Memory B cell (primary cell): ENCODE data around the gene TPR.

Experiments used
- ATAC-seq: fragments of 150-1000 bp; cut with Tn5 transposase; 2 replicates; pipeline ENCODE4 v1.10.0; 2021; ENCODE audit warnings: low read depth, mild to moderate bottlenecking, moderate library complexity
- DNase-seq, 2 donors: peaks; one replicate each; pipeline ENCODE4 v3.0.0; 2022; ENCODE audit warnings: low spot score in 2 of 2
- H3K27ac Mint-ChIP-seq: one replicate; pipeline ENCODE4 v1.8.0; 2022; ENCODE audit warnings: mild to moderate bottlenecking, moderate library complexity, mixed read lengths
- H3K27me3 Mint-ChIP-seq: one replicate; pipeline ENCODE4 v1.8.0; 2022; ENCODE audit warnings: mixed read lengths
- H3K36me3 Mint-ChIP-seq: one replicate; pipeline ENCODE4 v1.8.0; 2022; ENCODE audit warnings: mild to moderate bottlenecking, mixed read lengths
- H3K4me1 Mint-ChIP-seq: one replicate; pipeline ENCODE4 v1.8.0; 2022; ENCODE audit warnings: mixed read lengths
- H3K4me3 Mint-ChIP-seq: one replicate; pipeline ENCODE4 v1.8.0; 2022; ENCODE audit warnings: mild to moderate bottlenecking, moderate library complexity, mixed read lengths
- H3K9me3 Mint-ChIP-seq: one replicate; pipeline ENCODE4 v1.8.0; 2022; ENCODE audit warnings: mixed read lengths

Gene TPR

DNA sequence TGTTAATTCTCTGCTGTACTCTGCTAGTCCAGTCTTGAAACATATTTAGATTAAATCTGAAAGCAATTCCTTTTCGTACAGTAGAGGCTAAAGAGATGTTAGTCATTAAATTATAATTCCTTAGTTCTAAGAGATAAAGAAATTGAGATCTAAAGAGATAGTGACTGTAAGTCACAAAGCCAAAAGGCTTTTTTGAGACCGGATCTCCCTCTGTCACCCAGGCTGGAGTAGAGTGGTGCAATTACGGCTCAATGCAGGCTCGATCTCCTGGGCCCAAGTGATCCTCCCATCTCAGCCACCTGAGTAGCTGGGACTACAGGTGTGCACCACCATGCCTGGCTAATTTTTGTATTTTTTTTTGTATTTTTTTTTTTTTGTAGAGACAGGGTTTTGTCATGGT, 64.7 kb downstream of the TPR start:
- no peaks in the 10 kb centered on the region for H3K9me3 Mint-ChIP-seq
- H3K36me3 Mint-ChIP-seq = peaks cover 4% of the 10 kb centered on the region
- H3K27ac Mint-ChIP-seq = no peak overlapping the region
- DNase-seq (no peak), ATAC-seq (no peak)
- H3K27me3 Mint-ChIP-seq = no peaks in the 10 kb centered on the region
- H3K4me3 Mint-ChIP-seq = no peak overlapping the region
- H3K4me1 Mint-ChIP-seq = peaks cover 5% of the 10 kb centered on the region

DNA sequence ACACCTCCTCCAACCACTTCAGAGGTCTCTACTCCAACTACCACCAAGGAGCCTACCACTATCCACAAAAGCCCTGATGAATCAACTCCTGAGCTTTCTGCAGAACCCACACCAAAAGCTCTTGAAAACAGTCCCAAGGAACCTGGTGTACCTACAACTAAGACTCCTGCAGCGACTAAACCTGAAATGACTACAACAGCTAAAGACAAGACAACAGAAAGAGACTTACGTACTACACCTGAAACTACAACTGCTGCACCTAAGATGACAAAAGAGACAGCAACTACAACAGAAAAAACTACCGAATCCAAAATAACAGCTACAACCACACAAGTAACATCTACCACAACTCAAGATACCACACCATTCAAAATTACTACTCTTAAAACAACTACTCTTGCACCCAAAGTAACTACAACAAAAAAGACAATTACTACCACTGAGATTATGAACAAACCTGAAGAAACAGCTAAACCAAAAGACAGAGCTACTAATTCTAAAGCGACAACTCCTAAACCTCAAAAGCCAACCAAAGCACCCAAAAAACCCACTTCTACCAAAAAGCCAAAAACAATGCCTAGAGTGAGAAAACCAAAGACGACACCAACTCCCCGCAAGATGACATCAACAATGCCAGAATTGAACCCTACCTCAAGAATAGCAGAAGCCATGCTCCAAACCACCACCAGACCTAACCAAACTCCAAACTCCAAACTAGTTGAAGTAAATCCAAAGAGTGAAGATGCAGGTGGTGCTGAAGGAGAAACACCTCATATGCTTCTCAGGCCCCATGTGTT, 66.6 kb downstream of the TPR start:
- H3K4me1 Mint-ChIP-seq = peaks cover 5% of the 10 kb centered on the region
- H3K27ac Mint-ChIP-seq = no peak overlapping the region
- H3K36me3 Mint-ChIP-seq = peaks cover 2% of the 10 kb centered on the region
- no peaks in the 10 kb centered on the region for H3K27me3 Mint-ChIP-seq
- no peak for DNase-seq
- H3K4me3 Mint-ChIP-seq = no peak overlapping the region
- H3K9me3 Mint-ChIP-seq = no peaks in the 10 kb centered on the region
- no peak for ATAC-seq

GRCh38 chr1:186307445-186307844, 67.6 kb downstream of the TPR start:
- DNase-seq (no peak), ATAC-seq (no peak)
- Mint-ChIP-seq H3K27ac (no peak overlapping the region), H3K4me1 (peaks cover 5% of the 10 kb centered on the region), H3K4me3 (no peak overlapping the region), H3K27me3 (no peaks in the 10 kb centered on the region), H3K9me3 (no peaks in the 10 kb centered on the region), H3K36me3 (peaks cover 2% of the 10 kb centered on the region)

- H3K4me3 Mint-ChIP-seq = no peak overlapping the region
- H3K4me1 Mint-ChIP-seq = peaks cover 5% of the 10 kb centered on the region
- H3K27me3 Mint-ChIP-seq = no peaks in the 10 kb centered on the region
- ATAC-seq (no peak), DNase-seq (no peak)
- H3K9me3 Mint-ChIP-seq = no peaks in the 10 kb centered on the region
- peaks cover 2% of the 10 kb centered on the region for H3K36me3 Mint-ChIP-seq
- no peak overlapping the region for H3K27ac Mint-ChIP-seq
Measured at GRCh38 chr1:186306533-186306932, 68.5 kb downstream of the TPR start.

DNA sequence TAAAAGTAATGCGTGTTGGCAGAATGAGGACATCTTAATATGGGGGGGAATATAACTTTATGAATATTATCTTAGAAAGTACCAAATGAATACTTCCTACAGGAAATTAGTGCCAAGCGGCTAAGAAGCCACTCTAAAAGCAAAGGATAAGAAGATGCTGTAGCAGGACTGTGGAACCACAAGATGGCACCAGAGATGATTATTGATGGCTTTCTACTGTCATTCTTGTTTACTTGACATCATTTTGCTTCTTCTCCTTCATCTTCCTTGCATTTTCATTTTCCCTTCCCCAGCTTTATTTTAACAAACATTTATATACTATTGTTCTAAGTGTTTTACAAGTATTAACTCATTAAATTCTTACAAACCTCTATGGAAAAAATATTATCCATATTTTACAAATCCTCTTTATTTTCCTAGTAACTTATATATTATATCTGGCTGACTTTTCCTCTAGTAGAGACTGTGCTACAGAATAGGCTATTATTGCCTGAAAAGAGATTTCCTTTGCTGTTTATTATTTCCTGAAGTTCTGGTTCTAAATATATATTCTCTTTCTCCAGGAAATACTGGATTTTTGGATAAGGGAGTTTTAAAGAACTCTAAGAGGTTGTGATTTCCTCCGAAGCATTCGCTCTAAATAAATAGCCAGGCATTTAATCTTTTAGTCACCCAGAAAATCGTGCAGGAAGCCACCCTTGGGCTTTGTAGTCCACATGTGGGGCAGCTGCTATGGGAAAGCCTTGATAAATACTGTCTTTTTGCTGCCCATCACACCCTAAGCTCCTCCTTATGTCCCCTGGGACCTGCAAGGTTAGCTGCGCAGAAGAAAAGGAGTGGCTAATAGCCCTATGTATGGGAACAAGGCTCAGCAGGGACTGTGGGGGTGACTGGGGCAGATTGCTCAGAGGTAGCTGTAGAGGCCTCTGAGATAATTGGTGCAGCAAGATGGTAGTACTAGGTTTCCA, 69.8 kb downstream of the TPR start:
- no peak overlapping the region for H3K27ac Mint-ChIP-seq
- H3K9me3 Mint-ChIP-seq = no peaks in the 10 kb centered on the region
- peaks cover 5% of the 10 kb centered on the region for H3K4me1 Mint-ChIP-seq
- ATAC-seq (peak; percentile 53), DNase-seq (peak in 1 of 2 donors; percentile 2)
- H3K36me3 Mint-ChIP-seq = peaks cover 2% of the 10 kb centered on the region
- no peak overlapping the region for H3K4me3 Mint-ChIP-seq
- no peaks in the 10 kb centered on the region for H3K27me3 Mint-ChIP-seq

DNA sequence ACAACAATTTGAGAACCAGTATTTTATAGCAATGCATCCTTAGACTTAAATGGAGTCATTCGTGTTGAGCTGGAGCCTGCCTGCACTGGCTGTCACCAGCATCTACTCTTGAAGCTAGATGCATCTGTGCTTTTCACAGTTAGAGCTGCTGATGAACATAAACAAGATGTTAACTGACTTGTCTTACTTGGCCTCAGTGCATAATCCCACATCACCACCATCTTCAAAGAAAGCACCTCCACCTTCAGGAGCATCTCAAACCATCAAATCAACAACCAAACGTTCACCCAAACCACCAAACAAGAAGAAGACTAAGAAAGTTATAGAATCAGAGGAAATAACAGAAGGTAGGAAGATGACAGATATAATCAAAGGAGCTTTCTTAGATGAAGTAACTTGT, 71.1 kb downstream of the TPR start:
- H3K4me3 Mint-ChIP-seq = no peak overlapping the region
- H3K36me3 Mint-ChIP-seq = no peaks in the 10 kb centered on the region
- H3K4me1 Mint-ChIP-seq = peaks cover 5% of the 10 kb centered on the region
- H3K27me3 Mint-ChIP-seq = no peaks in the 10 kb centered on the region
- ATAC-seq (no peak), DNase-seq (no peak)
- H3K27ac Mint-ChIP-seq = no peak overlapping the region
- H3K9me3 Mint-ChIP-seq = no peaks in the 10 kb centered on the region

GRCh38 chr1:186302381-186302920, 72.6 kb downstream of the TPR start:
- Mint-ChIP-seq H3K4me3 (no peak overlapping the region), H3K27ac (no peak overlapping the region), H3K4me1 (peaks cover 5% of the 10 kb centered on the region), H3K9me3 (no peaks in the 10 kb centered on the region), H3K27me3 (no peaks in the 10 kb centered on the region), H3K36me3 (no peaks in the 10 kb centered on the region)
- ATAC-seq = no peak
- no peak for DNase-seq

- no peaks in the 10 kb centered on the region for H3K36me3 Mint-ChIP-seq
- peaks cover 5% of the 10 kb centered on the region for H3K4me1 Mint-ChIP-seq
- H3K27me3 Mint-ChIP-seq = no peaks in the 10 kb centered on the region
- no peaks in the 10 kb centered on the region for H3K9me3 Mint-ChIP-seq
- ATAC-seq (no peak), DNase-seq (no peak)
- no peak overlapping the region for H3K27ac Mint-ChIP-seq
- no peak overlapping the region for H3K4me3 Mint-ChIP-seq
Measured at GRCh38 chr1:186301448-186301847, 73.6 kb downstream of the TPR start.

GRCh38 chr1:186300056-186300455, 75.0 kb downstream of the TPR start:
- no peaks in the 10 kb centered on the region for H3K27me3 Mint-ChIP-seq
- no peaks in the 10 kb centered on the region for H3K4me1 Mint-ChIP-seq
- H3K9me3 Mint-ChIP-seq = no peaks in the 10 kb centered on the region
- H3K36me3 Mint-ChIP-seq = no peaks in the 10 kb centered on the region
- H3K27ac Mint-ChIP-seq = no peak overlapping the region
- no peak for DNase-seq
- no peak for ATAC-seq
- no peak overlapping the region for H3K4me3 Mint-ChIP-seq

DNA sequence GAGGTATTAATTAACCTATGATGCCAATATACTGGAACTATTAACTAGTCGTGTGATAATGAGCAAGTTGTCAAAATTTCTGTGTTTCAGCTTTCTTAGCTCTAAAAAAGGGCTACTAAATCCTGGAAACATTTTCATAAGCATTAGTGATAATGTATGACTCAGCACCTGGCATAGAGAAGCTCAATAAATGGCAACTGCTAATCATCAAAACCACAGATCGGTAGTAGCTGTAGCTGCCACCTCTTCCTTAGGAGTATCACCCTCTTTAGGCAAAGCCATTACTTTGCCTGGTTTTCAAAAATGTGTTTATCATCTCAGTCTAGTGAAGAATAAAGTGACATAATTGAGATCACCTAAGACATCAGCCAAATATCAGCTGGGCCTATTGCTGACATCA, 75.5 kb downstream of the TPR start:
- DNase-seq = no peak
- ATAC-seq = no peak
- Mint-ChIP-seq H3K27me3 (no peaks in the 10 kb centered on the region), H3K36me3 (no peaks in the 10 kb centered on the region), H3K4me1 (no peaks in the 10 kb centered on the region), H3K9me3 (no peaks in the 10 kb centered on the region), H3K4me3 (no peak overlapping the region), H3K27ac (no peak overlapping the region)

DNA sequence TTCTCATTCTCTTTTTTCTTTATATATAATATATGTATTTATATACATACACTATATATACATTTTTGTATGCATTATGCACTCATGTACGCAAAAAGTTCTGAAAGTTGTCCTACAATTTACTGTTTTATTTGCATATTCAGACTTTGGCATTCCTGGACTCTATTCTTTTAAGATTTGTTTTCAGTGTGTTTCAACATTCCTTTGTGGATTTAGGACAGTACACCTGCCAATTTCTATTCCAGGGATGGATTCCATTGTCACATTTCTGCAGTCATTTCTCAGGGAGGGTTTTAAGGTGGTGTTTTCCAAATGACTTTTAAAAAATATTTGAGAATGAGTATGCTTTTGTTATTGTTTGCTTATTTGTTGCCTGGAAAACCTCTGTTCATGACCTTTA, 76.2 kb downstream of the TPR start:
- no peaks in the 10 kb centered on the region for H3K4me1 Mint-ChIP-seq

GRCh38 chr1:186297439-186298045, 77.5 kb downstream of the TPR start:
- Mint-ChIP-seq H3K4me3 (no peak overlapping the region), H3K27ac (no peak overlapping the region), H3K4me1 (no peaks in the 10 kb centered on the region), H3K36me3 (no peaks in the 10 kb centered on the region), H3K9me3 (no peaks in the 10 kb centered on the region), H3K27me3 (no peaks in the 10 kb centered on the region)
- no peak for ATAC-seq
- DNase-seq = no peak

More for the DNA sequence above, 76.2 kb downstream of the TPR start:
- H3K27me3 Mint-ChIP-seq = no peaks in the 10 kb centered on the region
- H3K27ac Mint-ChIP-seq = no peak overlapping the region
- no peaks in the 10 kb centered on the region for H3K9me3 Mint-ChIP-seq
- ATAC-seq (no peak), DNase-seq (no peak)
- H3K36me3 Mint-ChIP-seq = no peaks in the 10 kb centered on the region
- H3K4me3 Mint-ChIP-seq = no peak overlapping the region

DNA sequence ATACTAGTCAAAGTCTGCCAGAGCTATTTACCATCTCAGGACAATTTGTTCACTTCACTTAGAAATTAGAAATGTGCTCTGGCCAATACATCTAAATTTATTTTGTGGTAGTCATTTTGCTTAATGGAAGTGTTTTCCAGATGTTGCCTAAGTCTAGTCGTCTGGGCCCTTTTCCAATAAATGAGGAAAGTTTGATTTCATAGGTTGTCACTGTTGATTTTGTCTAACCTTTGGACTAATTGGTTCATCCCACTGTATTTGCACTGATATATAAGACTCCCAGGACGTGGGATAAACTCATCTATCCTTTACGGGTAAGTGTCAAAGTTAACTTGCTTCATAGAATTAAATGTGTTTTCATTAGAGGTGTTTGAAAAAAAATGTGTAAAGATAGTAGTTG, 79.1 kb downstream of the TPR start, which contains the start of gene PRG4:
Gene PRG4, plus strand, starts transcription at position 300 of the 400 bp plus-strand sequence.
- no peak for ATAC-seq
- H3K4me3 Mint-ChIP-seq = no peak within 1 kb of the TSS
- H3K27ac Mint-ChIP-seq = no peak within 1 kb of the TSS
- no peaks in the 10 kb centered on the region for H3K36me3 Mint-ChIP-seq
- no peaks in the 10 kb centered on the region for H3K27me3 Mint-ChIP-seq
- no peak for DNase-seq
- H3K9me3 Mint-ChIP-seq = no peaks in the 10 kb centered on the region
- H3K4me1 Mint-ChIP-seq = no peaks in the 10 kb centered on the region

GRCh38 chr1:186292875-186293274, 82.2 kb downstream of the TPR start:
- Mint-ChIP-seq H3K4me3 (no peak overlapping the region), H3K27ac (no peak overlapping the region), H3K27me3 (peaks cover 4% of the 10 kb centered on the region), H3K36me3 (no peaks in the 10 kb centered on the region), H3K9me3 (no peaks in the 10 kb centered on the region), H3K4me1 (no peaks in the 10 kb centered on the region)
- no peak for ATAC-seq
- no peak for DNase-seq
